ENCODE data around the gene NCKIPSD.

The NCKIPSD gene

GRCh38 chr3:48696156-48696555 is 10.4 kb upstream of the NCKIPSD start:
- no peak for DNase-seq

GRCh38 chr3:48695393-48695753 is 9.7 kb upstream of the NCKIPSD start:
- DNase-seq, result no peak

- DNase-seq, result no peak
These were observed 9.1 kb upstream of the NCKIPSD start for GRCh38 chr3:48694610-48695392.

DNA sequence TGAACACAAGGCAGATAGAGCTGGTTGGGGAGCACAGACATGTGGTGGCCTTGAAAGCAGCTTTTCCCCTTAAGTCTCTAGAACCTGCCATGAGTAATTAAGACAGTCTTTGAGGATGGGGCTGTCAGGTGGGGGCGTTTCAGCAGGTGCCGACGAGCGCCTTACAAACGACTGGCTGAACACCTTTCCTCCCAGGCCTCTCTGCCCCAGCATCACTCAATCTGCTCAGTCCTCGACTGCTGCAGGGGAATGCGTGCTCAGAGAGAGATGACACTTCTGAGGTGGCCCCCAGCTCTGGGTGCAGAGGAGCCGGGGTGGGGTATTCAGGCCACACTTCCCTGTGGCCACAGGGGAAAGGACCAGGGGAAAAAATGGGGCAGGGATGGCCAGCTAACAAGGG is 8.1 kb upstream of the NCKIPSD start:
- DNase-seq, result no peak

GRCh38 chr3:48692551-48692950 is 6.8 kb upstream of the NCKIPSD start:
- DNase-seq, result no peak

GRCh38 chr3:48690846-48691458 is 5.2 kb upstream of the NCKIPSD start:
- DNase-seq, result no peak

DNA sequence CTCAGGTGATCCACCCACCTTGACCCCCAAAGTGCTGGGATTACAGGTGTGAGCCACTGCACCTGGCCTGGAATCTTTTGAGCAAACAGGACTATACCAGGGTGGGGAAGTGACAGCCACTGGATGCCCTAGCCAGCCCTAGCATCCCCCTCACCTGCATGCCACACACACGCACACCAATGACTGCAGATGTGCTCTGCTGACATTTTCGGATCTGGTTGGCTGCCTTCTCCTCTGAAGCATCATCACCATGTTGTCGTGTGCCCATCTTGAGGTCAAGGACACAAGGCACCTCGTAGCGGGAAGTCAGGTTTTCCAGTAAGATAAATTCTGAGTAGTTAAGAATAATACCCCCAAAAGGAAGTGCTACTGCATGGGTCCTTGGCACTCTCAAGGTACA is 3.7 kb upstream of the NCKIPSD start:
- DNase-seq, result no peak

DNA sequence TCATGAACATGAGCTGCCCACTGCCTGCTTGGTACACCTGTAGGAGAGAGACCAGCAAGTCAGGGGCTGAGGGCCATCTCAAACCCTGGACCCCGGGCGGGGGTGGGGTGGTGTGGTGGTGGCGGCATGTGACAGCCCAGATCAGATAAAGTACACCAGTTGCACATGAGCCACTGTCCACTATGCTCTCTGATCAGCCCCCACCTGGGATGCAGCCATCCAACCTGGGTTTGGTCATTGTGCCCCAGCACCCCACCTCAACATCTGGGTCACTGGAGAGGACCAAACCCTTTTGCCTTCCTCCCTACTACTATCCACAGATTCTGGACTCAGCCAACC is 3.0 kb upstream of the NCKIPSD start:
- no peak for DNase-seq

DNA sequence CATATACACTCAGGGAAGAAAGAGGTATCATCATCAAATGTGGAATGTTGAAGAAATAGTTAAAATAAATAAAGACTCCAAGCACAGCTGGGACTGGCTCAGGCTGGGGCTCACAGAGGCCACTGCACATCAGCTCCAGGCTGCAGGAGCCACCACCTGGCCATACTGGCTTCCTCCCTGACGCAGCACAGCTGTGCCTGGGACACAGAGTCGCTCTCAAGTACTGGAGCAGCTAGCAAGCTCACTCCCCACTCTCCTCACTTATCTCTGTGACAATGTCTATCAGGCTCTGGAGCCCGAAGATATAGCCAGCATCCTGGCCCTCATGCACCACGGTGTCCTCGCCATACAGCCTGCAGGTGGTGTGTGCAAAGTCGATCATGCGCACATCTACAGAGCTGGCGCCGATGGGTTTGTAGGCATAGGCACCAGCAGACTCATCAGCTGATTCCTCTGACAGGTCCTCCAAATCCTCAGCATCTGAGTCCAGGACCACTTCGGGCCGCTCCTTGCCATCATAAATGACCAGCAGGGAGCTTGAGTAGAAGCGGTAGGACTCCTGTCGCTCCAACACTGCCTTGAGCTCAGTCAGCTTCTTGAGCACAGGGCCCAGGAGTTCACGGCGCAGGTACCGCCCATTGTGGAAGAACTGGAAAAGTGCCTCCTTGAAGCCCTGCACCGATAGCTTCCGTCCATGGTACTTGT is 2.5 kb upstream of the NCKIPSD start:
- no peak for DNase-seq

DNA sequence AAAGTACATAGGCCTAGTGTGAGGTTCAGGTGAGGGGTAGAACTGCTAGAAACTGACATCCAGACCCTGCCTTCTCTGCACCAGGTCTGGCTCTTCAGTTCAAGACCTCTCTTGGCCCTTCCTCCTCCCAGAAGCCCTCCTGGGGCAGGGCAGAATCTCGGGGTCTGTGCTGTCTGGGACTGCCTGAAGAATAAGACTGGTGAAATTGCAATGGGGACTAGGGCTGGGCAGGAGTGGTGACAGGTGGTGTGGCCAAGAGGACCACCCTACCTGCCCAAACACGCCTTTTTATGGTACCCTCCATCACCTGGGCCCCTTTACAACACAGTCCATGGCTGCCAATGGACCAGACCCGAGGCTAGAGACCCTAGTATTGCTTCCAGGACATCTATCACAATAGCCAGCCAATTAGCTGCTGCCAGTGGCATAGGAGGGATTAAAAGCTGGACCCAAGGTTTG is 1.5 kb upstream of the NCKIPSD start:
- no peak for DNase-seq

DNA sequence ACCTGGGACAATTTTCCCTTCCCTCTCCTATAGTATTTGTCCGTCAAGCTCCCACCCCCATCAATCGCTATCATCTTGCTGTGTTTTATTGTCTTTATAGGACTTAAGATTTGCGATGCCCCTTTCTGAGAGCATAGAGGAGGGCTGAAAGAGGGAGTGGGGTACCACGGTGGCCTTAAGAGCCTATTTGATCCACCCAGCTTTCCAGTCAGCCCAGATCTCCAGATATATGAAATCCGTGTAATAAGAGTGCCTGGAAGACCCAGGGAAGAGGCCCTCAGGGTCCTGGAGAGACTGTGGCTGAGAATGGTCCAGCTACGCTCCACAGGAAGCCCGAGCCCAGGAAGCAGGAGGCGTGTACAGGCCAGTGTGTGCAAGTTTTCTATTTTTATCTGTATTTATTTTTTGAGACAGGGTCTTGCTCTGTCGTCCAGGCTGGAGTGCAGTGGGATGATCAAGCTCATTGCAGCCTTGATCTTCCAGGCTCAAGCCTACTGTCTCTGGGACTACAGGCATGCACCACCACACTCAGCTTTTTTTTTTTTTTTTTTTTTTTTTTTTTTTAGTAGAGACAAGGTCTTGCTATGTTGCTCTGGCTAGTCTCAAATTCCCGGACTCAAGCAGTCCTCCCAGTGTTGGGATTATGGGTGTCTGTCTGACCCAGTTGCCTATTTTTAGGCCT is 964 bp upstream of the NCKIPSD start:
- DNase-seq, result no peak

DNA sequence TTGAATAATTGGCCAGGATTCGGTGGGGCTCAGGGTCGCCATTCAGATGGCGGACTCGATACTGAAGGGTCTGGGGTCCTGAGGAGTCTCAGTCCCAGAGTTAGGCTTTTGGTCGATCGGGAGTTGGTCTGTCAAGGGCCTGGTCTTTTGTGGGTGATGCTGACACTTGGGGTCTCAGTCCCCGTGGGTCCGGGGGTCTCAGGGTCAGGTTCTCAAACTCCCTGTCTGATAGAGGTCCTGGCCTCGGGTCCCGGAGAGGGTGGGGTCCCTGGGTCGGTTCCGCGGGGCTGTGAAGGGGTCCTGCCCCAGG is 467 bp downstream of the NCKIPSD start:
- DNase-seq, result no peak

DNA sequence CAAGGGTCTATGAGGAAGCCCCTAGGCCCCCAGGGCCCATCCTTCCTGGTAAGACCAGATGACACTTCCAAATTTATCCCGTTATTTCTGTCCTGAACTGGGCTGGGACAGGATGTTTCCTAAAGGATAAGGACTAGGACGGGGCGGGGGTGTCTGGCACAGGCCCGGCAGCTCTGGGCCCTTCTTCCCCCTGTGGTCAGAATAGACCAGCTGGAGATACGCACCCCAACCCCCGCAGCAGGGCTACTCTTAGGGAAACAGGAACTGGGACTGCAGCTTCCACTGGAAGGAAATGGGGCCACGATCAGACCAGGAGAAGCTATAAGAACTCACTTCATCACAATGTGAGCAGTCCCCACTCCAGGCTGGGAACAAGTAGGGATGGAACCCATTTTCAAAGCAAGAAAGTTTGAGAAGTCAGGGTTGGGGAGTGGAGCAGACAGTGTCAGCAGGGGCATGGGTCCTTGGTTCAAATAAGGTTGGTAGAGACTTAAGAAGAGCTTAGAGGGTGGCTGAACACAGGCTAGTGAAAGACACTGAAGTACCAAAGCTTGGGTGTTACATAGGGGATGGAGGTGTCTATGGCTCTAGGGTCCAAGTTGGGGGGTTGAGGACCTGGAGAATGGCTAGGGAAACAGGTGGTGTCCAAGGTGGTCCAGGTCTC is 1.1 kb downstream of the NCKIPSD start:
- DNase-seq, result no peak

- no peak for DNase-seq
These were observed 1.7 kb downstream of the NCKIPSD start for GRCh38 chr3:48684054-48684349.

GRCh38 chr3:48682786-48683185 is 2.9 kb downstream of the NCKIPSD start:
- DNase-seq, result no peak

- no peak for DNase-seq
These were observed 3.6 kb downstream of the NCKIPSD start for GRCh38 chr3:48681974-48682610.

- no peak for DNase-seq
These were observed 4.2 kb downstream of the NCKIPSD start for GRCh38 chr3:48681541-48681880.

DNA sequence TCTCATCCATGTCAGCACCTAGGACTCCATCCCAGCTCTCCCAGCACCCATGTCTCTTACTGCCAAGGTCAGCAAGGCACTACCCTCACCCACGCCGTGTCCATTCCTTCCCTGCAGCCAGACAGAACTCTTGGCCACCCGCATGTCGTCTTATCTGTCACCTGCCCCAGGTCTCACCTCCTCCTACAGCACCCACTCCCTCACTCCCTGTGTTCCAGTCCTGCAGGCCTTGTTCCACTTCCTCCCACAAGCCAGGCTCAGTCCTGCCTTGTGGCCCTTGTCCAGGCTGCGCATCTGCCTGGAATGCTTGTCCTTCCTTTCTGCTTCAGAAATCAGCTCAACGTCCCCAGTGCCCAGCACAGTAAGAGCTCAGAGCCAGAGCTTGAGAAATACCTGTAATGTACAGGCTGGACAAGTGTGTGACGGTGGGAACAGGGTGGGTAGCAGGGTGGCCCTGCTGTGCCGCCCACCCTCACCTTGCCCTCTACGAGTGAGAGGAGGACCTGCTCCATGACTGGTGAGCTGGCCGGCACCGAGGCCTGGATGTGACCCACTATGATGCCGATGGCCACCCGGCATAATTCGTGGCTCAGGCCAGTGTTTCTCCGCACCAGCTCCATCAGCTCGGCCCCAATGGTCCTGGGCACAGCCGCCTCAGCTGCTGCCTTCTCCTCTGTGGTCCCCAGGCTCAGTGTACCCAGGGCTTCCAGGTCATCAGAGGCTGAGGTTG is 4.7 kb downstream of the NCKIPSD start:
- DNase-seq, result no peak

DNA sequence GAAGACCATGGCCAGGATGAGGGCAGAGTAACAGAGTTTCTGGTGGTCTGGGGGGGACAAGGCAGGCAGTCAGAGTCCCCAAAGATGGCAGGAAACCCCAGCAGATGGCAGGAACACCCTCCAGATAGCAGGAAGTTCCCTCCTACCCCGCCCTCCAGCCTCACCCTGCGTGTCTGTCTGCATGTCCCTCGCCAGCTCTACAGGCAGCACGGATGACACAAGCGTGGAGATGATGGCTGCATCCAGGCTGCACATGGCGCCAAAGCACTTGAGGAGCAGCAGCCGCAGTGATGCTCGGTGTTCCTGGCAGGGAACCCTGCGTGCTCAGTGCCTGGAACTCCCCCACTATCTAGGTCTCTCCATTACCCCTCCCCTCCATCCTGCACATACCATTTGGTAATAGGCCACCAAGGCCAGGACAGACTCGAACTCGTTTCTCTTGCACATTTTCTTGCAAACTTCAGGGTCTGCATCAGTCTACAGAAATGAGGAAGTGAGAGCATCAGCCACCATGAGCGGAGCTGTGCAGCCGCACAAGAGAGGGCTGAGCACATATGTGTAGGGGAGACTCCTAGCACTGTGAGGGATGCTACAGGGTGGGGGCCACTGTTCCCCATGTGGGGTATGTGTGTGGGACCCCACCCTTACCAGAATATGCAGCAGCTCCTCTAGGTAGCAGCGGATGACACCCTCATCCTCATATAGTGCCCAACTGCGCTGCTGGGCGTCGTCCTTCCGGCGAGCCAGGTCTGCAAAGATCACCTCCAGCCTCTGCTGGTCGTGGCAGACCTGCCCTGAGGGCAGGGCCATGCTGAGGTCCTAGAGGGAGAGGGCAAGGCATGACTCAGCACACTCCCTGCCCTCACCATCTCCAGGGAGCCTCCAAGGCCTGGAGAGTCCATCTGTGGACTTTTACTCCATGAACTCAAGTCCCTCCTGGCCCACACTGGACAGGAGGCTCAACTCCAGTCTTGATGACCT is 6.0 kb downstream of the NCKIPSD start:
- no peak for DNase-seq

DNA sequence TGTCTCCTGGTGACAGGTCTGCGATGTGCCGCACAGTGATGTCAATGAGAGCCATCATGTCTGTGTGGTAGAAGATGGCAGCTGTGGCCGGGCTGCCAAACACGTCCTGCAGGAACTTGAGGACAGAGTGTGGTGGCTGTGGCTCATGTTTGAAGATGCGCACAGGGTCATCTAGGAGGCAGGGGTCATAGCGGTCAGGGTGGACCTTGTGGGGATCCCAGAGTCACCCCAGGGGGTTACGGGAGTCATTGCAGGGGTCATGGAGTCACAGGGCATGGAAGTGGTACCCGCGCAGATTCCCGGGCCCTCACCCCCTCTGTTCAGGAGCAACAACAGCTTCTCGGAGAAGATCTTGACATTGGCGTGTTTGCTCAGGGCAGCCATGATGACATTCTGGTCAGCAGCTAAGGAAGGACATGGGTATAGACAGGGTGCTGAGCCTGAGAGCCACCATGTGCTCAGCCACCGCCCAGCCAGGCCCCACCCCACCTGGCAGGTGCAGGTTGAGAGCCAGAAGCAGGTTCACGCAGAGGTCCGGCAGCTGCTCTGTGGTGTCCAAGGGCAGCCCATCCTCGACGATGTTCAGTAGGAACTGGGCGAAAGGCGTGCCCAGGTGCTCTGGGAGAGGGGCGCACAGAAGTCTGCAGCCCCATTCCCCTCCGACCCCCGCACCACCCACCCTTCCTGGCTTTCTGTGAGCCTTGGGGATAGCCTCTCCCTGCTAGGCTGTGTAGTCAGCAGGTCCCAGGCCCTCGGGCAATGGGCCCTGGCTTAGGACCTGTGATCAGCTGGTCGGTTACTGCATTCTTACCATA is 6.9 kb downstream of the NCKIPSD start:
- DNase-seq, result no peak

All from cerebellar nuclear complex (tissue), 1 donor.